CD4-positive, alpha-beta T cell treated with Interleukin-15 for 1 hour (primary cell): ENCODE measurements around the gene SSBP3.
"Not testable (repeated sequence)": the region's sequence is repeated elsewhere in the genome, so short reads cannot be mapped to it uniquely, and the experiment has no call there.

Experiments
- DNase-seq: peaks from one replicate; pipeline ENCODE4 v3.0.0-alpha.2; 2020

Gene SSBP3

GRCh38 chr1:54406339-54407153, at the start of gene SSBP3:
Gene SSBP3 (minus strand): TSS chr1:54406394.
- peak; percentile 93 for DNase-seq

DNA sequence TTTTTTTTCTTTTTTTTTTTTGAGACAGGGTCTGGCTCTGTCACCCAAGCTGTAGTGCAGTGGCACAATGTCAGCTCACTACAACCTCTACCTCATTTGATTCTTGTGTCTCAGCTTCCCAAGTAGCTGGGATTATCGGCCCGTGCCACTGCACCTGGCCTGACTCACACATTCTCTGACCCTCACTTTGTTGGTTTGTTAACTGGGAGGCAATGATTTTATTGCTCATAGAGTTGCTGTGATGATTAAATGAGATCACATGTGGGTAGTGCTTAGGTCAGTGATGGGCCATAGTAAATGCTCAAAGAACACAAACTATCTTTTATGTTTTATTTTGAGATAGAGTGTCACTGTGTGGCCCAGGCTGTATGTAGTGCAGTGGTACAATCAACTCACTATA, 47.3 kb upstream of the SSBP3 start:
- DNase-seq, result no peak

GRCh38 chr1:54453022-54453421, 46.8 kb upstream of the SSBP3 start:
- no peak for DNase-seq

DNA sequence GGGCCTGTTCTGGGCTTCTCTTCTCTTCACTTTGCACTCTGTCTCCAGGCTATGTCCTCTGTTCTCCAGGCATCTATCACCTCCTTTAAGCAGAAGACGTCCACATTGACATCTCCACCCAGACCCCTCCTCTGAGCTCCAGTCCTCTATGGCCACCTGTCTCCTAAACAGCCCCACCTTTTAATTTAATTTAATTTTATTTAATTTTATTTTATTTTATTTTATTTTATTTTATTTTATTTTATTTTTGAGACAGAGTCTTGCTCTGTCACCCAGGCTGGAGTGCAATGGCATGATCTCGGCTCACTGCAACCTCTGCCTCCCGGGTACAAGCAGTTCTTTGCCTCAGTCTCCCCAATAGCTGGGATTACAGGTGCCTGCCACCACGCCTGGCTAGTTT, 43.2 kb upstream of the SSBP3 start:
- DNase-seq, result not testable (repeated sequence)

GRCh38 chr1:54448801-54449200, 42.6 kb upstream of the SSBP3 start:
- not testable (repeated sequence) for DNase-seq

GRCh38 chr1:54447081-54447480, 40.9 kb upstream of the SSBP3 start:
- not testable (repeated sequence) for DNase-seq

- DNase-seq, result no peak
These were observed 36.0 kb upstream of the SSBP3 start for GRCh38 chr1:54442185-54442584.

DNA sequence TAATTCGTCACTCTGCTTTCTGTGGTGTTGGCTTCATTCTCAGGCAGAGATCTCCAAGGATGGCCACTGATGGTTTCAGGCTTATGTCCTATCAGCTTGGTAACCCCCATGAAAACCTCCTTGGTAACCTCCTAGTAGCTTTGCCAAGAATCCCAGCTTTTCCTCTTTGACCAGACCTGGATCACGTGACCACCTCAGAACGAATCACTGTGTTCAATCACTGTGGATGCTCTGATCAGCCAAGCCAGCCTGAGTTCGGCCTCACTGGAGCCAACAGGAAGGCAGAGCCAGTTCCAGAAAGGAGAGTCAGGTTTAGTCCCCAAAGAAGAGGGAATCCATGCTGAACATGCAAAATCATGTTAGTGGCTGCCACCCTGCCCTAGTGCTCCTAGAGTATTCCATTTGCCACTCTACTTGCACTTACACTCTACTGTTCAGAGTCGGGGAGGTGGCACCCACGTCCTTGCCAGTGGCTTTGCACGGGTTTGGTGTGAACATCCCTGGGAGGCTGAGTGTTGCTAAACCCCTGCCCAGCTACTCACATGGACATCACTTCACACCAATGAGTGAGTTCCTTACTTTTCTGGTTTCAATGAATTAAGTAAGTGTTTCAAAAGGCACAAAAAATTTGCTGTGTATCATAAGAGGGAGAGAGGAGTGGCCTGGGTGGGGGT, 33.5 kb upstream of the SSBP3 start:
- DNase-seq, result no peak

DNA sequence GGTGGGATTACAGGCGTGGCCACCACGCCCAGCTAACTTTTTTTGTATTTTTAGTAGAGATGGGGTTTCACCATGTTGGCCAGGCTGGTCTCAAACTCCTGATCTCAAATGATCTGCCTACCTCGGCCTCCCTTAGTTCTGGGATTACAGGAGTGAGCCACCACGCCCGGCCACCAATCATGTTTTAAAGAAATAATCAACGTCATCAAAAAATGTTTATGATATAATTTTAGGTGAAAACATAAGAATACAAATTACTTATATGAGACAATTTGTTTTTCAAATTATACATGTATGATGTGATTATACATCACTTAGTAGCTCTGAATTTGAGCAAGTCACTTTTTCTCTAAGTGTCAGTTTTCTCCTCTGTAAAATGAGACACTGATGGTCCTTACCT, 31.6 kb upstream of the SSBP3 start:
- no peak for DNase-seq

DNA sequence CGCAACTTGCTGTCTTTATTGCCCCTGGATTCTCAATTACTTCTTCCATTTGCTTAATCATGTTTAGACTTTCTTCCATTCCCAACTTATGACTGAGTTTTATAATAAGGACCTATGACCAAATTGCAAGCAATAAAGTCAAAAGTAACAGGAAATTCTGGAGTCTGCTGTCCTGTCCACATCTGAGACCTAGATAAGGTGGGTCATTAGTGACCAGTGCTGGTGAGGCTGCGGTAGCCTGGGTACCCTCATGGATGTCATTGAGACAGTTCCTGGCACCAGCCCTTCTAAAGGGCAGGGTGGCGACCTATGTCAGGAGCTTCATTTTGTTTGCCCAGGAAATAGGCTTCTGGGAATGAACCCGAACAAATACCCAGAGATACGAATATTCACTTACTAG, 30.6 kb upstream of the SSBP3 start:
- DNase-seq, result no peak

DNA sequence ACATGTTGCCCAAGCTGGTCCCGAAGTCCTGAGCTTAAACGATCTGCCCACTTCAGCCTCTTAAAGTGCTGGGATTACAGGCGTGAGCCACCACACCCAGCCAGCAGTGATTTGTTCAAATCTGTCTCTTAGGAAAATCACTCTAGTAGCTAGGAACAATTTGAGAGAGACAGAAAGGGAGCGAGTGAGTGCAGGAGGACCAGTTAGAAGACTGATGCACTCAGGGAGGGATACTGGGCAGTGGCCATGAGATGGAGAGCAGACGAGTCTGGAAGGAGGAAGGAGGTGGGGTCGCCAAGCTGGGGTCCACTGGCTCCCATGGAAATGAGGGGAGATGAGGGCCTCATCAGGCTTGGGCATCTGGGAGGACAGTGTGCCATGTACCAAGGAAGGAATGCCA, 23.6 kb upstream of the SSBP3 start:
- no peak for DNase-seq

DNA sequence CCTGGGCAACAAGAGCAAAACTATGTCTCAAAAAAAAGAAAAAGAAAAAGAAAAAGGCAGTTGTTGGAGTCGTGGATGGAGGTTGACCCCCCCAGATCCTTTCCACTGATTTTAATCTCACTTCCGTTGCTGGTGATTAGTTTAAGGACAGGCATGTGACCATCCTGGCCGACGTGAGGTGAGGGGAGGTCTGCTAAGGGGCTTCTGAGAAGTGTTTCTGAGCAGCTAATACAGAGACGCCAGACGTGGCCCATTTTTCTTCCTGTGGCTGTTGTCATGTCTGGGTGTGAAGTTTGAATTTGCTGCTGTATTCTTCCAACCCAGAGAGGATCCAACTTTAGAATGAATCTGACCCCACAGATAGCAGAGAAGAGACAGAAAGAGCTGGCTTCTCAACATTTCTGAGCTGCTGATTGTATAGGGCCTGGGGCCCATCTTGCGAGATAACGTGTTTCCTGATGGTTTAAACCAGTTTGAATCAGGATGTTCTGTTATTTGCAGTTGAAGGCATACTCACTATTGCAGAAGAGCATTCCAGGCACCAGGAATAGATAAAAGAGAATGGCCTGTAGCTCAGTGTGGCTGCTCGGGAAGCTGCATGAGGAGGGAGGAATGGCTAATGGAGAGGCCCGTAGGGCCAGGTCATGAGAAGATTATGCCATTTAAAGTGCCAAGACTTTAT, 22.8 kb upstream of the SSBP3 start:
- DNase-seq, result no peak

- DNase-seq, result no peak
These were observed 19.0 kb upstream of the SSBP3 start for GRCh38 chr1:54425152-54425584.

GRCh38 chr1:54424398-54424797, 18.2 kb upstream of the SSBP3 start:
- no peak for DNase-seq

DNA sequence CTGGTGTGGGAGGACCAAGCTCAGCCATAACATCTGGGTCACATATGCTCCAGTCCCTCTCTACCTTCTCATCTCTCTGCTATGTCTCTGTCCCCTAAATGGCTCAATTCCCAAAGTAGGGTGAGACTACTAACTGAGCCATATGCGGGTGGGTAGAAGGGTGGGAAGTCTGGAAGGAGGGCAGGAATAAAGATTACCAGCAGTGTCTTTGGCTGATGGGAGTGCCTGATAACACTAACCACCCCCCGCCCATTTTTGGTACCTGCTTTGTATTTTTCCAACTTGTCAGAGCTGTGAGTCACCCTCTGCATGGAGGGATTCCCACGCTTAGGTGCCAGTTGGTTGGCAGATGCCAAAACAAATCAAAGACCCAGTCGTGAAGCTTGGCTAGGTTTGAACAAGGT, 14.9 kb upstream of the SSBP3 start:
- DNase-seq, result no peak

DNA sequence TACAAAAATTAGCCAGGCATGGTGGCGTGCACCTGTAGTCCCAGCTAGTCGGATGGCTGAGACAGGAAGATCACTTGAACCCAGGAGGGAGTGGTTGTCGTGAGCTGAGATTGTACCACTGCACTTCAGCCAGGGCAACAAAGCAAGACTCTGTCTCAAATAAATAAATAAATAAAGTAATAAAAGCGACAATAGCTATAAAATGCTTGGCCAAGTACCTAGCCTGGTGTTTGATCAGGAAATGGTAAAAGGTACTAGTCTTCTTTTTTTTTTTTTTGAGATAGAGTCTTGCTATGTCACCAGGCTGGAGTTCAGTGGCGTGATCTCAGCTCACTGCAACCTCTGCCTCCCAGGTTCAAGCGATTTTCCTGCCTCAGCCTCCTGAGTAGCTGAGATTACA, 12.4 kb upstream of the SSBP3 start:
- not testable (repeated sequence) for DNase-seq

DNA sequence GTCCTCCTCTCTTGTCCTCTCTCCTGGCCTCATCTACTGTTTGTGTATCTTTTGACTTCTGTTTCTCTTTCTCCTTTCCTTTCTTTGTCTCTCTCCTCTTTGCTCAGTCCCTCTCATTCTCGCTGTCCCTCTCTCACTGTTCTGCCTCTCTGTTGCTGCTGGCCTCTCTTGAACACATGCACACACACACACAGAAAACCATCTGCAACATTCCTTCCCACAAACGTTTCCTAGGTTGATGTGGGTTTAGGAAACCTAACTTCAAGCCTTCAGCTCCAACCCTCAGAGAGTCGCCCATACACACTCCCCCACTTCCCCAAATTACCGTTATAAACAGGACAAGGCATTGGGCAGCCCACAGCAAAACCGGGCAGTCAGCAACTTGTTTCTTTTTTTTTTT, 10.9 kb upstream of the SSBP3 start:
- no peak for DNase-seq

- no peak for DNase-seq
These were observed 10.2 kb upstream of the SSBP3 start for GRCh38 chr1:54416435-54416834.

- no peak for DNase-seq
These were observed 9.8 kb upstream of the SSBP3 start for GRCh38 chr1:54415991-54416390.

GRCh38 chr1:54415533-54415932, 9.3 kb upstream of the SSBP3 start:
- no peak for DNase-seq

DNA sequence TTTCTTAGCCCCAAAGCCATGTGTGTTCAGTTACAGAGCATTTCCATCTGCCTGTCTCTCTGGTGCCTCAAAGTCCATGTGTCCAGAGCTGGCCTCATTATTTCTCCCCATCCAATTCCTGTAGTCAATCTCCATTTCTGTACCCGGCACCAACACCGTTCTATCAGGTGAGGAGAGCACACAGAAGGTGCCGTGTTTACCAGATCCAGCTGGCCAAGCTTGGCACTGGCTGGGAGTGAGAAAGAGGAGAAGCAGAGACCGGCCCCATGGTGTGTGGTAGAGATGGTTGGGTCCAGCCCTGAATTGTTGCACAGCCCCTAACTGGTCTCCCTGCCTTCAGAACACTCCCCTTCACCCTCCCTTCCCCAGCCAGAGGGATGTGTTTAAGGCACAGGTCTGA, 7.5 kb upstream of the SSBP3 start:
- DNase-seq, result no peak

DNA sequence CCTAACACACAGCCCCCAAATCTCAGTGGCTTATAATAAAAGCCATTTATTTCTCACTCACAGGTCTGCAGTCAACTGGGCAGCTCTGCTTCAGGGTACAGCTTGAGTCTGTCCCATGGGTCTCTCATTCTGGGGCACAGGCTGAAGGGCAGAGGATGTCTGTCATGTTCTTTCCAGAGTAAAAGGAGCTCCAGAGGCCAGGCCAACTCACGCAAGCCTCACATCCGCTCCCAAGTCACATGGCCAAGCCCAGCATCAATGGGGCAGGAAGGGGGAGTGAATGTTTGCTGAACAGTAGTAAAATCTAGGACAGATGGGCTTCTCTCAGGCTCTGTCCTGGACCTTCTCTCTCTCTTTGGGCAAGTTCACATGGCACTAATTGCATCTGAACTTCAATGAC, 7.1 kb upstream of the SSBP3 start:
- no peak for DNase-seq

DNA sequence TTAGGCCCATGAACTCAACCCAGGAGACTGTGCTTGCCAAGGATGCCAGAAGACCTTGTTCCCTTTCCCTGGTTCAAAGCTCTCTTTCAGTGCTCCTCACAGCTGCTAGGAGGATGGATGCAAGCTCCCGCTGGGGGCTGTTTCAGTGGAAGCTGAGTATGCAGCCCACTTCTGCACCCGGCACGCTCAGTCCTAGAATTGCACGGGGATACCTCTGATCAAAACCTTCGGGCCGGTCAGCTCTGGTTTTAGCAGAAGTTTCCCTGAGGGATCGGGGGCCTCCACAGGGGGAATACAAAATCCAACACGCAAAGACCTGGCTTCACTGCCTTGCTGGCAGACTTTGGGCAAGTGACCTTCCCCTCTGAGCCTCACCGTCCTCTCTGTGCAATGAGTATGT, 4.2 kb upstream of the SSBP3 start:
- DNase-seq, result no peak
